HEK293 (cell line): Measurements from ENCODE around the gene GFOD1.

Experiments
- CTCF ChIA-PET: fragments of 350-600 bp; formaldehyde crosslinking; extraction: SDS; loops from one replicate; lab custom pipeline; 2021; ENCODE audit warnings: antibody characterized with exemption; lab: Yijun Ruan, JAX
- POLR2A ChIA-PET: fragments of 300-600 bp; formaldehyde crosslinking; extraction: SDS; loops from one replicate; lab custom pipeline; 2020; ENCODE audit warnings: antibody characterized with exemption, inconsistent platforms; lab: Yijun Ruan, JAX
- H3K27ac ChIP-seq: fragments of 200-500 bp; sonication (Bioruptor generic); 2 replicates; pipeline ENCODE4 v1.5.1; 2014; ENCODE audit warnings: low read depth, low read length, control low read depth, inconsistent platforms; ENCODE audit errors: extremely low read depth
- H3K36me3 ChIP-seq, 2 experiments: fragments of 200-500 bp in 1 of 2; sonication (Bioruptor generic) in 1 of 2; 1 replicate in 1 of 2; 2 replicates in 1 of 2; pipeline ENCODE4 v1.5.1; 2014 to 2017; ENCODE audit warnings: inconsistent platforms in 2 of 2, low read length in 2 of 2; ENCODE audit not compliant: control insufficient read depth in 2 of 2, insufficient read depth in 1 of 2
- H3K4me1 ChIP-seq: fragments of 200-500 bp; sonication (Bioruptor generic); 2 replicates; pipeline ENCODE4 v1.5.1; 2014; ENCODE audit warnings: mild to moderate bottlenecking, low read length, inconsistent platforms; ENCODE audit not compliant: control insufficient read depth, insufficient read depth
- H3K4me3 ChIP-seq: 2 replicates; pipeline ENCODE4 v1.5.1; 2011; ENCODE audit warnings: low read depth, mild to moderate bottlenecking, control low read depth, low read length, moderate library complexity
- H3K9me3 ChIP-seq: fragments of 200-500 bp; sonication (Bioruptor generic); 2 replicates; pipeline ENCODE4 v1.5.1; 2014; ENCODE audit warnings: low read depth, low read length, inconsistent platforms; ENCODE audit not compliant: control insufficient read depth, insufficient read depth
- BCL11B ChIP-seq: fragments of 450-650 bp; formaldehyde crosslinking; IDR thresholded peaks from 2 replicates; pipeline ENCODE4 v1.5.1; 2016; ENCODE audit warnings: low read depth, missing biosample characterization, missing genetic modification characterization
- FEZF1 ChIP-seq: fragments of 450-650 bp; formaldehyde crosslinking; IDR thresholded peaks from 2 replicates; pipeline ENCODE4 v1.5.1; 2016; ENCODE audit warnings: missing biosample characterization, missing genetic modification characterization
- KLF7 ChIP-seq: fragments of 450-650 bp; formaldehyde crosslinking; IDR thresholded peaks from 2 replicates; pipeline ENCODE4 v1.5.1; 2016; ENCODE audit warnings: missing biosample characterization, missing genetic modification characterization, borderline replicate concordance
- ZNF324 ChIP-seq: fragments of 450-650 bp; formaldehyde crosslinking; IDR thresholded peaks from 2 replicates; pipeline ENCODE4 v1.5.1; 2016; ENCODE audit warnings: missing biosample characterization, missing genetic modification characterization
- ZNF510 ChIP-seq: fragments of 450-650 bp; formaldehyde crosslinking; IDR thresholded peaks from 2 replicates; pipeline ENCODE4 v1.5.1; 2018; ENCODE audit warnings: mild to moderate bottlenecking, missing genetic modification characterization, missing biosample characterization; ENCODE audit not compliant: insufficient replicate concordance
- ZNF530 ChIP-seq: fragments of 450-650 bp; formaldehyde crosslinking; IDR thresholded peaks from 2 replicates; pipeline ENCODE4 v1.5.1; 2016; ENCODE audit warnings: low read depth, missing biosample characterization, missing genetic modification characterization
- ZNF785 ChIP-seq: fragments of 450-650 bp; formaldehyde crosslinking; IDR thresholded peaks from 2 replicates; pipeline ENCODE4 v1.5.1; 2016; ENCODE audit warnings: missing biosample characterization, missing genetic modification characterization
- TF ChIP-seq, protein P1 (sequence below): fragments of 450-650 bp; formaldehyde crosslinking; IDR thresholded peaks from 2 replicates; pipeline ENCODE4 v1.5.1; 2016; ENCODE audit warnings: missing biosample characterization, missing genetic modification characterization, borderline replicate concordance
- TF ChIP-seq, protein P2 (sequence below): IDR thresholded peaks from 2 replicates; pipeline ENCODE4 v1.6.1; 2011; ENCODE audit warnings: mild to moderate bottlenecking, low read depth, low read length, borderline replicate concordance
- TF ChIP-seq, protein P3 (sequence below): fragments of 450-650 bp; formaldehyde crosslinking; IDR thresholded peaks from 2 replicates; pipeline ENCODE4 v1.5.0; 2017; ENCODE audit warnings: missing biosample characterization, missing genetic modification characterization, borderline replicate concordance
- TF ChIP-seq, protein P4 (sequence below): fragments of 450-650 bp; formaldehyde crosslinking; IDR thresholded peaks from 2 replicates; pipeline ENCODE4 v1.5.1; 2016; ENCODE audit warnings: missing biosample characterization, missing genetic modification characterization, borderline replicate concordance

The GFOD1 gene

DNA sequence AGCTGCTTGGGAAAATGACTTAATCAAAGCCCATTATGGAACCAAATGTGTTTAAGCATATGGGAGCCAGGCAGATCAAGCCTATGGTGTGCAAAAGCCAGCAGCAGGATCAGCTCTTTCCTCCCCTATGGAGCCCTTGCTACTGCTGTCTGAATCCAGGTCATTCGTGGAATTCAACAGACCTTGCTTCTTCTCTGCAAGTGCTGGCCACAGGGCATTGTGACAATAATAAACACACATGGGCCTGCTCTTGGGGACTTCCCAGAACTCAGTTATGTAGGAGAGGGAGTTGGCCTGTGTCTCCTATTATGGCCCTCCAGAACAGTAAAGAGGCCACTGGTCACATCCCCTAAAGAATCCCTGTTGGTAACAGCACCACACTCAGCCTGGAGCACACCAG lies 18.6 kb downstream of the GFOD1 start (continued):
- TF ChIP-seq, protein P1, sequence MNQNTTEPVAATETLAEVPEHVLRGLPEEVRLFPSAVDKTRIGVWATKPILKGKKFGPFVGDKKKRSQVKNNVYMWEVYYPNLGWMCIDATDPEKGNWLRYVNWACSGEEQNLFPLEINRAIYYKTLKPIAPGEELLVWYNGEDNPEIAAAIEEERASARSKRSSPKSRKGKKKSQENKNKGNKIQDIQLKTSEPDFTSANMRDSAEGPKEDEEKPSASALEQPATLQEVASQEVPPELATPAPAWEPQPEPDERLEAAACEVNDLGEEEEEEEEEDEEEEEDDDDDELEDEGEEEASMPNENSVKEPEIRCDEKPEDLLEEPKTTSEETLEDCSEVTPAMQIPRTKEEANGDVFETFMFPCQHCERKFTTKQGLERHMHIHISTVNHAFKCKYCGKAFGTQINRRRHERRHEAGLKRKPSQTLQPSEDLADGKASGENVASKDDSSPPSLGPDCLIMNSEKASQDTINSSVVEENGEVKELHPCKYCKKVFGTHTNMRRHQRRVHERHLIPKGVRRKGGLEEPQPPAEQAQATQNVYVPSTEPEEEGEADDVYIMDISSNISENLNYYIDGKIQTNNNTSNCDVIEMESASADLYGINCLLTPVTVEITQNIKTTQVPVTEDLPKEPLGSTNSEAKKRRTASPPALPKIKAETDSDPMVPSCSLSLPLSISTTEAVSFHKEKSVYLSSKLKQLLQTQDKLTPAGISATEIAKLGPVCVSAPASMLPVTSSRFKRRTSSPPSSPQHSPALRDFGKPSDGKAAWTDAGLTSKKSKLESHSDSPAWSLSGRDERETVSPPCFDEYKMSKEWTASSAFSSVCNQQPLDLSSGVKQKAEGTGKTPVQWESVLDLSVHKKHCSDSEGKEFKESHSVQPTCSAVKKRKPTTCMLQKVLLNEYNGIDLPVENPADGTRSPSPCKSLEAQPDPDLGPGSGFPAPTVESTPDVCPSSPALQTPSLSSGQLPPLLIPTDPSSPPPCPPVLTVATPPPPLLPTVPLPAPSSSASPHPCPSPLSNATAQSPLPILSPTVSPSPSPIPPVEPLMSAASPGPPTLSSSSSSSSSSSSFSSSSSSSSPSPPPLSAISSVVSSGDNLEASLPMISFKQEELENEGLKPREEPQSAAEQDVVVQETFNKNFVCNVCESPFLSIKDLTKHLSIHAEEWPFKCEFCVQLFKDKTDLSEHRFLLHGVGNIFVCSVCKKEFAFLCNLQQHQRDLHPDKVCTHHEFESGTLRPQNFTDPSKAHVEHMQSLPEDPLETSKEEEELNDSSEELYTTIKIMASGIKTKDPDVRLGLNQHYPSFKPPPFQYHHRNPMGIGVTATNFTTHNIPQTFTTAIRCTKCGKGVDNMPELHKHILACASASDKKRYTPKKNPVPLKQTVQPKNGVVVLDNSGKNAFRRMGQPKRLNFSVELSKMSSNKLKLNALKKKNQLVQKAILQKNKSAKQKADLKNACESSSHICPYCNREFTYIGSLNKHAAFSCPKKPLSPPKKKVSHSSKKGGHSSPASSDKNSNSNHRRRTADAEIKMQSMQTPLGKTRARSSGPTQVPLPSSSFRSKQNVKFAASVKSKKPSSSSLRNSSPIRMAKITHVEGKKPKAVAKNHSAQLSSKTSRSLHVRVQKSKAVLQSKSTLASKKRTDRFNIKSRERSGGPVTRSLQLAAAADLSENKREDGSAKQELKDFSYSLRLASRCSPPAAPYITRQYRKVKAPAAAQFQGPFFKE (tag by site-specific recombination): no peak
- TF ChIP-seq ZNF530 (tag by site-specific recombination): no peak

DNA sequence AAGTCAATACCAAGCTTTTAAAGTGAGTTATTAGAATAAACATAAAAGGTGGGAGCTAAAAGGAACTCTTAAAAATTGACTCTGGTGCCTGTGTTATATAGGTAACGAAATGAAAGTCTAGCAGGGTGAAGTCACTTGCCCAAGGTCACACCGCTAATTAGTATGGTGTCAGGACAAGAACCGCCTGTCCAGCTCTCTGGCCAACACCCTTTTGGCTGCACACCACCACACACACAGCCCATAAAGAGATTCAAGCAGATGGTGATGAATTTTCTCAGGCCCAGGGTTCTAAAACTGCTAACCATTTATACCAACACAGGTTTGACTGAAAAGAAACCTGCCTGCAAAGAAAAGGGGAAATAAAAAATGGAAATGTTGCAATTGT lies 20.2 kb downstream of the GFOD1 start:
- H3K9me3 ChIP-seq: no peaks in the 10 kb centered on the region; the same call in 1 of the 2 replicates
- TF ChIP-seq ZNF324 (tag by site-specific recombination) (no peak), BCL11B (tag by site-specific recombination) (no peak), KLF7 (tag by site-specific recombination) (no peak), ZNF510 (no peak), ZNF785 (no peak), FEZF1 (tag by site-specific recombination) (no peak)
- TF ChIP-seq, protein P2, sequence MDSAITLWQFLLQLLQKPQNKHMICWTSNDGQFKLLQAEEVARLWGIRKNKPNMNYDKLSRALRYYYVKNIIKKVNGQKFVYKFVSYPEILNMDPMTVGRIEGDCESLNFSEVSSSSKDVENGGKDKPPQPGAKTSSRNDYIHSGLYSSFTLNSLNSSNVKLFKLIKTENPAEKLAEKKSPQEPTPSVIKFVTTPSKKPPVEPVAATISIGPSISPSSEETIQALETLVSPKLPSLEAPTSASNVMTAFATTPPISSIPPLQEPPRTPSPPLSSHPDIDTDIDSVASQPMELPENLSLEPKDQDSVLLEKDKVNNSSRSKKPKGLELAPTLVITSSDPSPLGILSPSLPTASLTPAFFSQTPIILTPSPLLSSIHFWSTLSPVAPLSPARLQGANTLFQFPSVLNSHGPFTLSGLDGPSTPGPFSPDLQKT: no peak
- TF ChIP-seq, protein P3, sequence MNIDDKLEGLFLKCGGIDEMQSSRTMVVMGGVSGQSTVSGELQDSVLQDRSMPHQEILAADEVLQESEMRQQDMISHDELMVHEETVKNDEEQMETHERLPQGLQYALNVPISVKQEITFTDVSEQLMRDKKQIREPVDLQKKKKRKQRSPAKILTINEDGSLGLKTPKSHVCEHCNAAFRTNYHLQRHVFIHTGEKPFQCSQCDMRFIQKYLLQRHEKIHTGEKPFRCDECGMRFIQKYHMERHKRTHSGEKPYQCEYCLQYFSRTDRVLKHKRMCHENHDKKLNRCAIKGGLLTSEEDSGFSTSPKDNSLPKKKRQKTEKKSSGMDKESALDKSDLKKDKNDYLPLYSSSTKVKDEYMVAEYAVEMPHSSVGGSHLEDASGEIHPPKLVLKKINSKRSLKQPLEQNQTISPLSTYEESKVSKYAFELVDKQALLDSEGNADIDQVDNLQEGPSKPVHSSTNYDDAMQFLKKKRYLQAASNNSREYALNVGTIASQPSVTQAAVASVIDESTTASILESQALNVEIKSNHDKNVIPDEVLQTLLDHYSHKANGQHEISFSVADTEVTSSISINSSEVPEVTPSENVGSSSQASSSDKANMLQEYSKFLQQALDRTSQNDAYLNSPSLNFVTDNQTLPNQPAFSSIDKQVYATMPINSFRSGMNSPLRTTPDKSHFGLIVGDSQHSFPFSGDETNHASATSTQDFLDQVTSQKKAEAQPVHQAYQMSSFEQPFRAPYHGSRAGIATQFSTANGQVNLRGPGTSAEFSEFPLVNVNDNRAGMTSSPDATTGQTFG: no peak
- TF ChIP-seq, protein P4, sequence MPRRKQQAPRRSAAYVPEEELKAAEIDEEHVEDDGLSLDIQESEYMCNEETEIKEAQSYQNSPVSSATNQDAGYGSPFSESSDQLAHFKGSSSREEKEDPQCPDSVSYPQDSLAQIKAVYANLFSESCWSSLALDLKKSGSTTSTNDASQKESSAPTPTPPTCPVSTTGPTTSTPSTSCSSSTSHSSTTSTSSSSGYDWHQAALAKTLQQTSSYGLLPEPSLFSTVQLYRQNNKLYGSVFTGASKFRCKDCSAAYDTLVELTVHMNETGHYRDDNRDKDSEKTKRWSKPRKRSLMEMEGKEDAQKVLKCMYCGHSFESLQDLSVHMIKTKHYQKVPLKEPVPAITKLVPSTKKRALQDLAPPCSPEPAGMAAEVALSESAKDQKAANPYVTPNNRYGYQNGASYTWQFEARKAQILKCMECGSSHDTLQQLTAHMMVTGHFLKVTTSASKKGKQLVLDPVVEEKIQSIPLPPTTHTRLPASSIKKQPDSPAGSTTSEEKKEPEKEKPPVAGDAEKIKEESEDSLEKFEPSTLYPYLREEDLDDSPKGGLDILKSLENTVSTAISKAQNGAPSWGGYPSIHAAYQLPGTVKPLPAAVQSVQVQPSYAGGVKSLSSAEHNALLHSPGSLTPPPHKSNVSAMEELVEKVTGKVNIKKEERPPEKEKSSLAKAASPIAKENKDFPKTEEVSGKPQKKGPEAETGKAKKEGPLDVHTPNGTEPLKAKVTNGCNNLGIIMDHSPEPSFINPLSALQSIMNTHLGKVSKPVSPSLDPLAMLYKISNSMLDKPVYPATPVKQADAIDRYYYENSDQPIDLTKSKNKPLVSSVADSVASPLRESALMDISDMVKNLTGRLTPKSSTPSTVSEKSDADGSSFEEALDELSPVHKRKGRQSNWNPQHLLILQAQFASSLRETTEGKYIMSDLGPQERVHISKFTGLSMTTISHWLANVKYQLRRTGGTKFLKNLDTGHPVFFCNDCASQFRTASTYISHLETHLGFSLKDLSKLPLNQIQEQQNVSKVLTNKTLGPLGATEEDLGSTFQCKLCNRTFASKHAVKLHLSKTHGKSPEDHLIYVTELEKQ (tag by site-specific recombination): no peak
- CTCF ChIA-PET: interaction anchor here (0.6 kb wide), 1 partner anchor 24 kb away, joined by 7 read pairs; no protein-coding TSS in a partner anchor
- no peaks in the 10 kb centered on the region for H3K36me3 ChIP-seq
- POLR2A ChIA-PET: no interaction called here
- no peak overlapping the region for H3K4me3 ChIP-seq
- H3K27ac ChIP-seq: no peak overlapping the region
- H3K4me1 ChIP-seq: peaks cover 11% of the 10 kb centered on the region
